Transverse colon (tissue), 4 donors: ENCODE results near the gene SGCA. TPM values are rescaled to one million over a fixed set of nuclear protein-coding genes. Genes with fewer than 3 reads are reported as not detected.

Experiments
- DNase-seq: peaks from one replicate; pipeline ENCODE4 v3.0.0-alpha.2; 2019
- H3K27ac ChIP-seq, 4 donors: fragments of 200-600 bp; sonication (generic); 2 replicates each; pipeline ENCODE4 v1.5.1; 2016 to 2018; ENCODE audit warnings: inconsistent platforms in 4 of 4
- H3K27me3 ChIP-seq: fragments of 200-600 bp; sonication (generic); 2 replicates; pipeline ENCODE4 v1.5.1; 2017; ENCODE audit warnings: inconsistent platforms
- H3K36me3 ChIP-seq, 4 donors: fragments of 200-600 bp; sonication (generic); 2 replicates each; pipeline ENCODE4 v1.5.1; 2017 to 2019; ENCODE audit warnings: inconsistent platforms in 4 of 4
- H3K4me1 ChIP-seq, 4 donors: fragments of 200-600 bp; sonication (generic); 2 replicates each; pipeline ENCODE4 v1.5.1; 2017 to 2020; ENCODE audit warnings: inconsistent platforms in 4 of 4
- H3K4me3 ChIP-seq, 4 donors: fragments of 200-600 bp; sonication (generic); 1 replicate in 1 of 4; 2 replicates in 3 of 4; pipeline versions ENCODE4 v1.5.1 to v1.6.1; 2017 to 2019; ENCODE audit warnings: inconsistent platforms in 4 of 4
- H3K9me3 ChIP-seq, 2 donors: fragments of 200-600 bp; sonication (generic); 2 replicates each; pipeline ENCODE4 v1.5.1; 2017 to 2019; ENCODE audit warnings: inconsistent platforms in 2 of 2
- EP300 ChIP-seq: sonication (generic); formaldehyde crosslinking; IDR thresholded peaks from one replicate; pipeline ENCODE4 v1.6.1; 2017; ENCODE audit warnings: antibody characterized with exemption, low read depth
- POLR2A ChIP-seq: fragments of 450-650 bp; IDR thresholded peaks from one replicate; pipeline ENCODE4 v1.6.1; 2016; ENCODE audit warnings: antibody characterized with exemption, mild to moderate bottlenecking, moderate library complexity
- POLR2AphosphoS5 ChIP-seq, 3 donors: sonication (generic); formaldehyde crosslinking; IDR thresholded peaks; one replicate each; pipeline ENCODE4 v1.6.1; 2016; ENCODE audit warnings: antibody characterized with exemption in 3 of 3
- WGBS, 2 donors: methylation state at CpG; one replicate each; pipeline ENCODE4 v1.1.5; 2018; ENCODE audit warnings: low coverage in 1 of 2; 5-methylcytosine and 5-hydroxymethylcytosine counted together
- in situ Hi-C, 4 donors: fragments of 200-750 bp; cut with MboI; loops; one replicate each; pipeline versions ENCODE4 v1.15.0 to v1.15.1; 2017; ENCODE audit warnings: low sequenced_read_pairs in 3 of 4, low pct_ligation_motif_present in 1 of 4, low pct_unique_long_range_greater_than_20kb in 1 of 4
- intact Hi-C: fragments of 100-400 bp; cut with DNase I; formaldehyde crosslinking; loops from one replicate; pipeline ENCODE4 v1.15.1; 2023; ENCODE audit warnings: low total_unique reads
- total RNA-seq, 4 donors: library from RNA; depleted of rRNA; stranded (reverse); fragments of >200 nt; gene quantifications; one replicate each; pipeline ENCODE4 v1.1.0, GENCODE V29; 2016
- TF ChIP-seq, protein P1 (sequence below), 5 experiments: fragments of 200-600 bp in 3 of 5; fragments of 450-650 bp in 2 of 5; sonication (generic) in 3 of 5; IDR thresholded peaks; 1 replicate in 2 of 5; 2 replicates in 3 of 5; pipeline ENCODE4 v1.5.1; 2016 to 2017; ENCODE audit warnings: antibody characterized with exemption in 5 of 5, inconsistent platforms in 3 of 5, mild to moderate bottlenecking in 2 of 5, moderate library complexity in 1 of 5

SGCA gene
- total RNA-seq, 4 donors from 2014 or later, result 3.7 to 65.3 (median 7.6) TPM

GRCh38 chr17:50155115-50155819 is 10.5 kb upstream of the SGCA start:
- H3K9me3 ChIP-seq, result no peaks in the 10 kb centered on the region
- 64 to 67% methylated on average over 1 to 8 of the region's 8 CpGs for WGBS, 2 donors
- no peak for DNase-seq
- H3K36me3 ChIP-seq, result no peaks in the 10 kb centered on the region
- no peak overlapping the region for H3K4me3 ChIP-seq
- TF ChIP-seq EP300, result no peak
- no peak for TF ChIP-seq POLR2A
- TF ChIP-seq POLR2AphosphoS5 (IDR thresholded peaks at IDR 0.05), result no peak
- TF ChIP-seq, protein P1, sequence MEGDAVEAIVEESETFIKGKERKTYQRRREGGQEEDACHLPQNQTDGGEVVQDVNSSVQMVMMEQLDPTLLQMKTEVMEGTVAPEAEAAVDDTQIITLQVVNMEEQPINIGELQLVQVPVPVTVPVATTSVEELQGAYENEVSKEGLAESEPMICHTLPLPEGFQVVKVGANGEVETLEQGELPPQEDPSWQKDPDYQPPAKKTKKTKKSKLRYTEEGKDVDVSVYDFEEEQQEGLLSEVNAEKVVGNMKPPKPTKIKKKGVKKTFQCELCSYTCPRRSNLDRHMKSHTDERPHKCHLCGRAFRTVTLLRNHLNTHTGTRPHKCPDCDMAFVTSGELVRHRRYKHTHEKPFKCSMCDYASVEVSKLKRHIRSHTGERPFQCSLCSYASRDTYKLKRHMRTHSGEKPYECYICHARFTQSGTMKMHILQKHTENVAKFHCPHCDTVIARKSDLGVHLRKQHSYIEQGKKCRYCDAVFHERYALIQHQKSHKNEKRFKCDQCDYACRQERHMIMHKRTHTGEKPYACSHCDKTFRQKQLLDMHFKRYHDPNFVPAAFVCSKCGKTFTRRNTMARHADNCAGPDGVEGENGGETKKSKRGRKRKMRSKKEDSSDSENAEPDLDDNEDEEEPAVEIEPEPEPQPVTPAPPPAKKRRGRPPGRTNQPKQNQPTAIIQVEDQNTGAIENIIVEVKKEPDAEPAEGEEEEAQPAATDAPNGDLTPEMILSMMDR (IDR thresholded peaks at IDR 0.05), result no peak
- H3K27me3 ChIP-seq, result no peaks in the 10 kb centered on the region
- intact Hi-C loops (no loop called here), in situ Hi-C loops (no loop called here)
- H3K27ac ChIP-seq, result peak overlapping the region; percentile 63 to 98 (median 81)
- H3K4me1 ChIP-seq, result peaks cover 6 to 30% (median 20%) of the 10 kb centered on the region in 4 donors

DNA sequence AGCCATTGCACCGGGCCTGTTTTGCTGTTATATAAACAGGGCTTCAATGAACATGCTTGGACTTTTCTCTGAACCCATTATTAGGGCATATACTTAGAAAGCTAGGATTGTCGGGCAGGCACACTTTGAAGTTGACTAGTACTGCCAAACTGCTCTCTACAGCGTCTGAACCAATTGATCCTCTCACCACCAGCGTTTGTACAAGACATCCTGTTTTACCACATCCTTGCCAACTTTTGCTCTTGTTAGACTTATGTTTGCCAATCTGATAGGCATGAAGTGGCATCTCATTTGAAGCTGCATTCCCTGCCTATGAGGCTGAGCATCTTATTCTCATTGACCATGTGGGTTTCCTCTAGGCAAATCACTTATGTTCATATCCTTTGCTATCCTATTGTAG is 7.9 kb upstream of the SGCA start:
- in situ Hi-C loops (no loop called here), intact Hi-C loops (no loop called here)
- Histone ChIP-seq H3K4me1 (peaks cover 0 to 27% (median 15%) of the 10 kb centered on the region in 4 donors), H3K36me3 (no peaks in the 10 kb centered on the region), H3K27me3 (no peaks in the 10 kb centered on the region), H3K4me3 (no peak overlapping the region), H3K27ac (no peak overlapping the region), H3K9me3 (no peaks in the 10 kb centered on the region)
- TF ChIP-seq EP300, result no peak
- TF ChIP-seq POLR2AphosphoS5 (IDR thresholded peaks at IDR 0.05), result no peak
- no peak for TF ChIP-seq POLR2A
- TF ChIP-seq, protein P1 (IDR thresholded peaks at IDR 0.05), result no peak
- 52 to 64% methylated on average over 3 to 4 of the region's 4 CpGs for whole genome bisulfite sequencing, 2 donors
- no peak for DNase-seq

DNA sequence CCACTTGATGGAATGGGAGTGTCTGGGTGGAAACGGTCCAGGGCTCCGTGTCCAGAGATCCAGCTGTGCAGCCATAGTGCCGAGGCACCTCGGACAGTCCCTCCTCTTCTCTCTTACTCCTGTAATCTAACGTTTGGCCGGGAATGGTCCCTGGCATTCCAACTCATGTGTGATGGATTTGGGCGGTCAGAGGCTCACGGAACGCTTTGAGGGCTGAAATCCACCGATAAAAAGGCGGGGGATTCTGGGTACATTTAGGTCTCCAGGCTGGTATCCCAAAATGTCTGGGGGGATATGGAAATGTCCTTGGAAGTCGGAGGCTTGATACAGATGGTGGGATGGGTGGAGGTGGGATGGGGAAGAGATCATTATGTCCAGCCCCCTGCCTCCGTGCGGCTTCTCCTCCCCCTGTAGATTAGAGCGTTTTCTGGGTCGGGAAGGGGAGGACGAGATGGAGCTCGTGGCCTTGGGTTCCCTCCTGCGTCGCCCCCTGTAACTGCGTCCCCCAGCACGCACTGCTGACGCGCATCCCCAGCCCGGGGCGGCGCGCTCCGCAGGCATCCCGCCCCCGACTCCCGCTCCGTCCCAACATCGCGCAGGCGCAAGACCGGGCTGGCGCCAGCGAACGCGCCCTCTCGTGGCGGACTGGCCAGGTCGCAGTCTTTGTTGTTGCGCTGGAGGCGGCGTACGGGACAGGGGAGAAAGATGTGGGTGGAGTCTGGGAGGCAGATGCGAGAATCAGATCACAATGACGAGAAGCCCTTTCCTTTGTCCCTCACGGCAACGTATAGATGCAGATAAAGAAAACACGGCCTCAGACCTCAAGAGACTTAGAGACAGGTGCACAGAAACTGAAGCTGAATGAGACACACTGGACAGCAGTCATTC is 4.5 kb upstream of the SGCA start:
- intact Hi-C loops (no loop called here), in situ Hi-C loops (no loop called here)
- DNase-seq, result peak; percentile 94
- peak overlapping the region; percentile 10 to 51 (median 37) for H3K4me3 ChIP-seq
- 0% methylated on average over 1 to 49 of the region's 53 CpGs for WGBS, 2 donors
- H3K27ac ChIP-seq, result peak overlapping the region; percentile 26 to 79 (median 67)
- H3K36me3 ChIP-seq, result no peaks in the 10 kb centered on the region
- H3K27me3 ChIP-seq, result no peaks in the 10 kb centered on the region
- H3K4me1 ChIP-seq, result peaks cover 0 to 17% (median 11%) of the 10 kb centered on the region in 4 donors
- no peaks in the 10 kb centered on the region for H3K9me3 ChIP-seq
- TF ChIP-seq EP300, result no peak
- TF ChIP-seq POLR2A, result no peak
- TF ChIP-seq, protein P1 (IDR thresholded peaks at IDR 0.05), result peak; percentile 83 to 97 (median 93)
- peak; percentile 51 to 70 (median 65) for TF ChIP-seq POLR2AphosphoS5 (IDR thresholded peaks at IDR 0.05)

- no peaks in the 10 kb centered on the region for H3K27me3 ChIP-seq
- H3K9me3 ChIP-seq, result no peaks in the 10 kb centered on the region
- H3K4me3 ChIP-seq, result peak overlapping the region in 1 of 4 donors; percentile 51
- intact Hi-C loops (no loop called here), in situ Hi-C loops (no loop called here)
- WGBS, 2 donors, result 50 to 55% methylated on average over 15 to 16 of the region's 16 CpGs
- no peaks in the 10 kb centered on the region for H3K36me3 ChIP-seq
- H3K27ac ChIP-seq, result peak overlapping the region in 3 of 4 donors; percentile 45 to 79 (median 68)
- no peak for DNase-seq
- no peak for TF ChIP-seq POLR2AphosphoS5 (IDR thresholded peaks at IDR 0.05)
- TF ChIP-seq, protein P1 (IDR thresholded peaks at IDR 0.05), result no peak
- no peak for TF ChIP-seq POLR2A
- no peak for TF ChIP-seq EP300
- peaks cover 0 to 19% (median 12%) of the 10 kb centered on the region in 4 donors for H3K4me1 ChIP-seq
These were observed 3.9 kb upstream of the SGCA start for GRCh38 chr17:50161911-50162288.
